Mesothelial cell of epicardium (in vitro differentiated cells): ENCODE data around the gene ABCC11. TPM values are rescaled to one million over a fixed set of nuclear protein-coding genes. Genes with fewer than 3 reads are reported as not detected.

Experiments used
- DNase-seq, 2 experiments: peaks; one replicate each; pipeline ENCODE4 v3.0.0; 2021; ENCODE audit warnings: low spot score in 2 of 2; ENCODE audit not compliant: unreplicated experiment in 2 of 2
- H3K27ac Mint-ChIP-seq: 2 replicates; pipeline ENCODE4 v1.8.0; 2021; ENCODE audit warnings: mixed read lengths
- H3K27me3 Mint-ChIP-seq: 2 replicates; pipeline ENCODE4 v1.8.0; 2021; ENCODE audit warnings: low read depth, mixed read lengths
- H3K36me3 Mint-ChIP-seq: 2 replicates; pipeline ENCODE4 v1.8.0; 2021; ENCODE audit warnings: mixed read lengths
- H3K4me1 Mint-ChIP-seq: 2 replicates; pipeline ENCODE4 v1.8.0; 2021; ENCODE audit warnings: mixed read lengths
- H3K4me3 Mint-ChIP-seq: 2 replicates; pipeline ENCODE4 v1.8.0; 2021; ENCODE audit warnings: mild to moderate bottlenecking, moderate library complexity, mixed read lengths
- H3K9me3 Mint-ChIP-seq: 2 replicates; pipeline ENCODE4 v1.8.0; 2021; ENCODE audit warnings: mixed read lengths
- CTCF ChIP-seq: fragments of 200-600 bp; sonication (generic); IDR thresholded peaks from one replicate; pipeline ENCODE4 v1.5.0; 2021; ENCODE audit warnings: antibody characterized with exemption; ENCODE audit not compliant: unreplicated experiment
- total RNA-seq: library from RNA; stranded (reverse); gene quantifications from 3 replicates; pipeline ENCODE4 v1.2.1, GENCODE V29; 2021

Gene ABCC11
- total RNA-seq, 1 donor from 2014 or later = 0.47 TPM

DNA sequence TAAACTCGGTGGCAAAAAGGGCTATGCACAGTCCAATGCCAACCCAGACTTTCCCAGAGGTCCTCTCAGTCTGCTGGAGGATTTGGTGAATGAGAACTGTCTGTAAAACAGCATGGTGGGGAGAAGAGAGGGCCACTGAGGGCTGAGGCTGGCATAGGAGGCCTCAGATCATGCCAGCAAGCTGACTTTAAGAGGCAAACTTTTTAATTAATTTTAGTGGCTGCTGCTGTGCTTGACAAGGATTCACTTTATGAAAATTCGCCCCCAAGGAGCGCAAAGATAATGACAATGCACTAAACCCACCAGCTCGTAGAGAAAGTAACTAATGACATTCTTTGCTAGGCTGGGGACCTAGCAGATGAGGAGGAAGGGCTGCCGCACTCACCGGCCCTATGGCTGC lies 106.5 kb downstream of the ABCC11 start:
- no peak overlapping the region for H3K4me3 Mint-ChIP-seq
- H3K27me3 Mint-ChIP-seq = peaks cover 2% of the 10 kb centered on the region
- H3K9me3 Mint-ChIP-seq = no peaks in the 10 kb centered on the region
- no peaks in the 10 kb centered on the region for H3K36me3 Mint-ChIP-seq
- TF ChIP-seq CTCF = no peak
- H3K4me1 Mint-ChIP-seq = no peaks in the 10 kb centered on the region
- H3K27ac Mint-ChIP-seq = no peak overlapping the region
- no peak for DNase-seq

- no peaks in the 10 kb centered on the region for H3K9me3 Mint-ChIP-seq
- no peak for DNase-seq
- no peak overlapping the region for H3K4me3 Mint-ChIP-seq
- H3K4me1 Mint-ChIP-seq = no peaks in the 10 kb centered on the region
- H3K36me3 Mint-ChIP-seq = no peaks in the 10 kb centered on the region
- no peak for TF ChIP-seq CTCF
- peaks cover 2% of the 10 kb centered on the region for H3K27me3 Mint-ChIP-seq
- no peak overlapping the region for H3K27ac Mint-ChIP-seq
Measured at GRCh38 chr16:48139517-48139916, 107.8 kb downstream of the ABCC11 start.

DNA sequence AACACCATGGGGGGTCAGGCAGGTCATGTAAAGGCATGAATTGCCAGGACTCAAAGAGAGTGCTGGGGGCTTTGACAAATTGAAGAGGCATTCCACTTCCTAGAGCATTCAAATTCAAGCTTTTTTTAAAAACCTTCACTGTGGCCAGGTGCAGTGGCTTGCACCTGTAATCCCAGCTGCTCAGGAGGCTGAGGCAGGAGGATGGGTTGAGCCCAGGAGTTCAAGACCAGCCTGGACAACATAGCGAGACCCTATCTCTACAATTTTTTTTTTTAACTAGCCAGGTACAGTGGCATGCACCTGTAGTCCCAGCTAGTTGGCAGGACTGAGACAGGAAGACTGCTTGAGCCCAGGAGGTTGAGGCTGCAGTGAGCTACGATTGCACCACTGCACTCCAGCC lies 108.8 kb downstream of the ABCC11 start:
- no peak for TF ChIP-seq CTCF

DNA sequence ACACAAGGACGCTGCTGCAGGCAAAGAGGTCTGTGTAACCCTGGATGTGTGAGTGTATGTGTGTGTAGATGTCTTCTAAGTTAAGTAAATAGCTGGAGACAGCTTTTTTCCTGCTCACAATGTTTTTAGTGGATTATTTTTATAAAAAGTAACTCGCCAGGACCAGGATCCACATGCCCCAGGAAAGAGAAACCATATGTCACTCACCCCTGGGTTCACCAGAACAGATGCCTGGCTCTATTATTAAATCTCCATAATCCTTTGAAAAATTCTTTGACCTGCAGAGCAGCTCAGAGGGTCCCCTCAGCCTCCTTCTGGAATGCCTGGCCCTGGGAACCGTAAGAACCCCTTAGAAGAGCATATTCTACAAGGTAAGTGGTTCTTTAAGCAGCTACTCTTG lies 109.5 kb downstream of the ABCC11 start:
- TF ChIP-seq CTCF = no peak
- Mint-ChIP-seq H3K4me1 (no peaks in the 10 kb centered on the region), H3K9me3 (no peaks in the 10 kb centered on the region), H3K27ac (no peak overlapping the region), H3K4me3 (no peak overlapping the region), H3K27me3 (no peaks in the 10 kb centered on the region), H3K36me3 (no peaks in the 10 kb centered on the region)
- no peak for DNase-seq

More for the DNA sequence above, 108.8 kb downstream of the ABCC11 start:
- no peaks in the 10 kb centered on the region for H3K4me1 Mint-ChIP-seq
- no peaks in the 10 kb centered on the region for H3K36me3 Mint-ChIP-seq
- no peak overlapping the region for H3K27ac Mint-ChIP-seq
- no peaks in the 10 kb centered on the region for H3K27me3 Mint-ChIP-seq
- no peak for DNase-seq
- H3K4me3 Mint-ChIP-seq = no peak overlapping the region
- H3K9me3 Mint-ChIP-seq = no peaks in the 10 kb centered on the region

DNA sequence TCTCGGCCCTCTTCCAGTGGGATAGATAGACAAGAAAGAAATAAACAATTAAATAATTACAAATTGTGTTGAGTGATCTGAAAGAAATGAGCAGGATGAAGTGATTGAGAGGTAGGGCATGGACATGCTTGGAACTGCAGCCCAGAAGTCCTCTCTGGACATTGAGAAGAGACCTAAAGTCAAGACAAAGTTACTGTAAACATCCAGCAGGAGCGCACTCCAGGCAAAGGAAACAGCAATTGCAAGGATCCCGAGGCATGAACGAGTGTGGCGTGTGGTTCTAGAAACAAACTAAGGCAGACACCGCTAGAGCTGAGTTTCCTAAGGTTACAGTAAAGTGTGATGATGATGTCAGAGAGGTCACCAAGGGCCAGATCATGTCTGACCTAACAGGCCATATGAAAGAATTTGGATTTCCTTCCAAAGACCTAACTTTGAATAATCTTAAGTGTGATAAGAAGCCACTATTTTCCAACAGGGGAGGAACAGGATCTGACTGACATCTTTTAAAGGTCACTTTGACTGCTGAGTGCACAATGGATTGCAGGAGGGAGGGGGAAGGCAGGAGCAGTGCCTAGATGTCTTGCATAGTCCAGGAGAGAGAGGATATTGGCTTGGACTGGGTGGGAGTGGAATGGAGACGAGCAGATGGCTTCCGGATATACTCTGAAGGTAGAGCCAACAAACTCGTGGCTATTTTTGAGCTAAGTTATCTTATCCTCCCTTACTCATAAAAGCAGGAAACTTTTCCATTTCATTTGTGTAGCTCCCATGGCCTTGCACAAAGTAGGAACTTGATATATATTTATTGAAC lies 110.6 kb downstream of the ABCC11 start:
- no peak overlapping the region for H3K4me3 Mint-ChIP-seq
- no peak for TF ChIP-seq CTCF
- H3K4me1 Mint-ChIP-seq = peaks cover 2% of the 10 kb centered on the region
- no peaks in the 10 kb centered on the region for H3K9me3 Mint-ChIP-seq
- no peak for DNase-seq
- peaks cover 1% of the 10 kb centered on the region for H3K27me3 Mint-ChIP-seq
- H3K27ac Mint-ChIP-seq = no peak overlapping the region
- H3K36me3 Mint-ChIP-seq = no peaks in the 10 kb centered on the region
